GM12874 (cell line): ENCODE measurements around the gene ZNF611.

Source experiments
- TF ChIP-seq, protein P1 (sequence below): IDR thresholded peaks from 2 replicates; pipeline ENCODE4 v1.5.1; 2011; ENCODE audit warnings: low read depth, mild to moderate bottlenecking, control low read depth, low read length, moderate library complexity; ENCODE audit not compliant: insufficient read depth

The ZNF611 gene

GRCh38 chr19:52734893-52735661, at the start of gene ZNF611:
Gene ZNF611, minus strand, starts transcription at chr19:52735044. Its CDS starts 19,150 bp downstream, at chr19:52715894.
- TF ChIP-seq, protein P1, sequence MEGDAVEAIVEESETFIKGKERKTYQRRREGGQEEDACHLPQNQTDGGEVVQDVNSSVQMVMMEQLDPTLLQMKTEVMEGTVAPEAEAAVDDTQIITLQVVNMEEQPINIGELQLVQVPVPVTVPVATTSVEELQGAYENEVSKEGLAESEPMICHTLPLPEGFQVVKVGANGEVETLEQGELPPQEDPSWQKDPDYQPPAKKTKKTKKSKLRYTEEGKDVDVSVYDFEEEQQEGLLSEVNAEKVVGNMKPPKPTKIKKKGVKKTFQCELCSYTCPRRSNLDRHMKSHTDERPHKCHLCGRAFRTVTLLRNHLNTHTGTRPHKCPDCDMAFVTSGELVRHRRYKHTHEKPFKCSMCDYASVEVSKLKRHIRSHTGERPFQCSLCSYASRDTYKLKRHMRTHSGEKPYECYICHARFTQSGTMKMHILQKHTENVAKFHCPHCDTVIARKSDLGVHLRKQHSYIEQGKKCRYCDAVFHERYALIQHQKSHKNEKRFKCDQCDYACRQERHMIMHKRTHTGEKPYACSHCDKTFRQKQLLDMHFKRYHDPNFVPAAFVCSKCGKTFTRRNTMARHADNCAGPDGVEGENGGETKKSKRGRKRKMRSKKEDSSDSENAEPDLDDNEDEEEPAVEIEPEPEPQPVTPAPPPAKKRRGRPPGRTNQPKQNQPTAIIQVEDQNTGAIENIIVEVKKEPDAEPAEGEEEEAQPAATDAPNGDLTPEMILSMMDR = peak; percentile 70

- TF ChIP-seq, protein P1 = no peak
Observed at GRCh38 chr19:52778811-52779210, 44.0 kb upstream of the ZNF611 start.

DNA sequence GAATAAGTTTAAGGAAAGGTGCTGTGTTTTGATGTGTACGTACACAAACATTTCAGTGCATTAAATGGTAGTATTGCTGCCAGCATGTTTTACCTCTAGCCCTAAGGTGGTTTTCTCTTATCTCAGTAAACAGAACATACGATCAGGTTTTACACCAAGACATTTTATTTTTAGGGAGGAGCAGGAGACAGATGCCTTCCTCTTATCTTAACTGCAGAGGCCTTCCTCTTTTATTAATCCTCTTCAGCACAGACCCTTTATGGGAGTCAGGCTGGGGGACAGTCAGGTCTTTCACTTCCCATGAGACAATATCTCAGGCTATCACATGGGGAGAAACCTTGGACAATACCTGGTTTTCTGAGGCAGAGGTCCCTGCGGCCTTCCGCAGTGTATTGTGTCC, 14.9 kb upstream of the ZNF611 start:
- TF ChIP-seq, protein P1 = no peak

GRCh38 chr19:52748336-52748950, 13.6 kb upstream of the ZNF611 start:
- TF ChIP-seq, protein P1 = no peak

DNA sequence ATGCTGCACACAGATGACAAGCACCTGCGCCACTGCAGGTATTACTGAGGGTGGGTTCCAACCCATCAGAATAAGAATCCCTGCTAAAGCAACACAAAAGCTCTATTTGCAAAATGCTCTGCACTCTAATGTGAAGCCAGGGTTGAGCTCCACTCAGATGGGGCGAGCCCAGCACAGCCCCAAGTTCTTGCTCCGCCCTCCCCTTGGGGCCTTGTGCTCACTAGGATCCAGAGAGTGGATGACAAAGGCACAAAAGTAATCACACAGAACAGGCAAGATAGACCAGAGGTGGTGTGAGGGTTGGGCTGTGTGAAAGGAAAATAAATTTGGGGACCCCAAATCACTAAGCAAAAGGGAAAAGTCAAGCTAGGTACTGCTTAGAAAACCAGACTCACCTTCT, 8.2 kb upstream of the ZNF611 start:
- TF ChIP-seq, protein P1 = no peak

DNA sequence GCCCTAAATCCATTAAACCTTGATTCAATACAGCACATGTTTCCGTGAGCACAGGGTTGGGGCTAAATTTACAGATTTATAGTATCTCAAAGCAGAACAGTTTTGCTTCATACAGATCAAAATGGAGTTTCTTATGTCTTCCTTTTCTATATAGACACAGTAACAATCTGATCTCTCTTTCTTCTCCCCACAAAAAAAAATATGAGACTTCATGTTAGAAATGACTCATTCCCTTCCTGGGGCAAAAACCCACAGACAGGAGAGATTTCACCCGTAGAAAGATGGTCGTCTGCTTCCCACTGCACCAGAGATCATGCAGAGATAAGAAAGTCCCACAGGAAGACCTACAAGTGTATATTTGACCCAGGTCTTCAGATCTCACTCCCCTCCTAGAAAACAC, 7.7 kb upstream of the ZNF611 start:
- TF ChIP-seq, protein P1 = no peak

DNA sequence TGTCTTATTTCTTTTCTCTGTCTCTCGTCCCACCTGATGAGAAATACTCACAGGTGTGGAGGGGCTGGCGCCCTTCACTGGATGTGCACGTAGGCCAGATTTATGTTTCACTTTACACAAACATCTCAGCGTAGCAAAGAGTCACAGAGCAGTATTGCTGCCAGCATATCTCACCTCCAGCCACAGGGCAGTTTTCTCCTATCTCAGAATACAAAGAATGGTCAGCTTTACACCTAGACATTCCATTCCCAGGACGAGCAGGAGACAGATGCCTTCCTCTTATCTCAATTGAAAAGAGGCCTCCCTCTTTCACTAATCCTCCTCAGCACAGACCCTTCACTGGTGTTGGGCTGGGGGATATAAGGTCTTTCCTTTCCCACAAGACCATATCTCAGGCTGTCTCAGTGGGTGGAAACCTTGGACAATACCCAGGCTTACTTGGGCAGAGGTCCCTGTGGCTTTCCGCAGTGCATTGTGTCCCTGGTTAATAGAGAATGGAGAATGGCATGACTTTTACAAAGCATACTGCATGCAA, 7.2 kb upstream of the ZNF611 start:
- TF ChIP-seq, protein P1 = no peak
